Thoracic aorta (tissue), 2 donors: ENCODE results near the gene TERB1. TPM values are rescaled to one million over a fixed set of nuclear protein-coding genes. Genes with fewer than 3 reads are reported as not detected.

Experiments used
- ATAC-seq: fragments of 150-250 bp; one replicate; pipeline ENCODE4 v1.8.0; 2017; ENCODE audit warnings: low read depth; ENCODE audit not compliant: insufficient number of reproducible peaks, low FRiP score
- DNase-seq: peaks from one replicate; pipeline ENCODE4 v3.0.0-alpha.2; 2020; ENCODE audit warnings: low spot score
- H3K27ac ChIP-seq, 2 donors: fragments of 200-600 bp; sonication (generic); 1 replicate in 1 of 2; 2 replicates in 1 of 2; pipeline ENCODE4 v1.5.1; 2016; ENCODE audit warnings: mild to moderate bottlenecking in 2 of 2, moderate library complexity in 2 of 2
- H3K27me3 ChIP-seq: fragments of 200-600 bp; sonication (generic); replicated peaks from 2 replicates; pipeline ENCODE4 v1.6.0; 2016; ENCODE audit warnings: mild to moderate bottlenecking; ENCODE audit not compliant: insufficient read depth
- H3K36me3 ChIP-seq: fragments of 200-600 bp; sonication (generic); one replicate; pipeline ENCODE4 v1.5.1; 2016
- H3K4me1 ChIP-seq, 2 donors: fragments of 200-600 bp; sonication (generic); 1 replicate in 1 of 2; 2 replicates in 1 of 2; pipeline versions ENCODE4 v1.5.1 to v1.6.0; 2016; ENCODE audit warnings: low read depth in 2 of 2, mild to moderate bottlenecking in 1 of 2; ENCODE audit not compliant: control insufficient read depth in 1 of 2
- H3K4me3 ChIP-seq: fragments of 200-600 bp; sonication (generic); 2 replicates; pipeline ENCODE4 v1.5.1; 2016; ENCODE audit warnings: mild to moderate bottlenecking
- H3K9me3 ChIP-seq: fragments of 200-600 bp; sonication (generic); 2 replicates; pipeline ENCODE4 v1.5.1; 2016
- total RNA-seq, 2 donors: library from RNA; depleted of rRNA; stranded (reverse); fragments of >200 nt; gene quantifications; one replicate each; pipeline versions ENCODE4 v1.1.0 to v1.2.3, GENCODE V29; 2016
- TF ChIP-seq, protein P1 (sequence below): fragments of 200-600 bp; sonication (generic); IDR thresholded peaks from one replicate; pipeline ENCODE4 v1.5.1; 2019; ENCODE audit warnings: antibody characterized with exemption

Gene TERB1
- total RNA-seq, 2 donors from 2014 or later, result not detected

DNA sequence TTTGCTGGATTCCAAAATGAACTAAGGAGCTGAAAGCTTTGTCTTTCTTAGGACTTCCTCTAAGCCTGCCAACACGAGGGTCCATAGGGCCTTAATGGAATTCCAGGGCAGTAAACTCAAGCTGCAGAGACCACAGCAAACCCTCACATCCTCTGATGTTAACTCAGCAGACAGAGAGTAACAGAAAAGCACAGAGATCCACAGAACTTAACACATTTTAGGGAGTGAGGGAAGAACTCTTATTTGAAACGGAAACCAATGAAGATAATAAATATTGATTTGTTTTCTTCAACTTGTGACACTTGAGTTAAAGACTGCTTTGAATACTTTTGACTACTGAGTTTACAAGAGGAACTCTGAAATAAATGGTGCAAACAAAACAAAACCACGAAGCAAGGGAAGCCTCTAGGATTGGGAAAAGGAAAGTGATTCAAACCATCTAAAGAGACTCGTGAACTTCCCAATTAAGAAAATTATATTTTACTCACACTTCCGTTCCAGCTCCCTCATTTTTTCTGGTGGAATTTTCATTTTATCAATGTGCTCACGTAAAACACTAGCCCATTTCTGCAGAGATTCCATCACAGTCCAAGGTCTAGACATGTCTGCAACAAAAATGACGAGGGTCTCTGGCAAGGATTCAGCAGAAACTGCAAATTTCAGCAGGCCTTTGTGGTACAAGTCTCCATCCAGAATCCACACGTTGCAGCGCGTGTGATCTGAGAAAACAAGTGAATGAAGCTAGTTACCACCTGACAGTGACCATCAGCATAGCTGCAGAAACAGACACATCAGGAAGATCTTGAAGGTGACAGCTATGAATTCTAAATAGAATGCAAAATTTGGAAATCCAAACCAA, 59.2 kb downstream of the TERB1 start:
- Histone ChIP-seq H3K27me3 (no peaks in the 10 kb centered on the region), H3K36me3 (peaks cover 18% of the 10 kb centered on the region), H3K4me1 (peaks cover 22 to 31% of the 10 kb centered on the region in 2 donors), H3K27ac (peak overlapping the region; percentile 67 to 73), H3K4me3 (no peak overlapping the region), H3K9me3 (no peaks in the 10 kb centered on the region)
- DNase-seq, result no peak
- TF ChIP-seq, protein P1, sequence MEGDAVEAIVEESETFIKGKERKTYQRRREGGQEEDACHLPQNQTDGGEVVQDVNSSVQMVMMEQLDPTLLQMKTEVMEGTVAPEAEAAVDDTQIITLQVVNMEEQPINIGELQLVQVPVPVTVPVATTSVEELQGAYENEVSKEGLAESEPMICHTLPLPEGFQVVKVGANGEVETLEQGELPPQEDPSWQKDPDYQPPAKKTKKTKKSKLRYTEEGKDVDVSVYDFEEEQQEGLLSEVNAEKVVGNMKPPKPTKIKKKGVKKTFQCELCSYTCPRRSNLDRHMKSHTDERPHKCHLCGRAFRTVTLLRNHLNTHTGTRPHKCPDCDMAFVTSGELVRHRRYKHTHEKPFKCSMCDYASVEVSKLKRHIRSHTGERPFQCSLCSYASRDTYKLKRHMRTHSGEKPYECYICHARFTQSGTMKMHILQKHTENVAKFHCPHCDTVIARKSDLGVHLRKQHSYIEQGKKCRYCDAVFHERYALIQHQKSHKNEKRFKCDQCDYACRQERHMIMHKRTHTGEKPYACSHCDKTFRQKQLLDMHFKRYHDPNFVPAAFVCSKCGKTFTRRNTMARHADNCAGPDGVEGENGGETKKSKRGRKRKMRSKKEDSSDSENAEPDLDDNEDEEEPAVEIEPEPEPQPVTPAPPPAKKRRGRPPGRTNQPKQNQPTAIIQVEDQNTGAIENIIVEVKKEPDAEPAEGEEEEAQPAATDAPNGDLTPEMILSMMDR, result no peak
- no peak for ATAC-seq

DNA sequence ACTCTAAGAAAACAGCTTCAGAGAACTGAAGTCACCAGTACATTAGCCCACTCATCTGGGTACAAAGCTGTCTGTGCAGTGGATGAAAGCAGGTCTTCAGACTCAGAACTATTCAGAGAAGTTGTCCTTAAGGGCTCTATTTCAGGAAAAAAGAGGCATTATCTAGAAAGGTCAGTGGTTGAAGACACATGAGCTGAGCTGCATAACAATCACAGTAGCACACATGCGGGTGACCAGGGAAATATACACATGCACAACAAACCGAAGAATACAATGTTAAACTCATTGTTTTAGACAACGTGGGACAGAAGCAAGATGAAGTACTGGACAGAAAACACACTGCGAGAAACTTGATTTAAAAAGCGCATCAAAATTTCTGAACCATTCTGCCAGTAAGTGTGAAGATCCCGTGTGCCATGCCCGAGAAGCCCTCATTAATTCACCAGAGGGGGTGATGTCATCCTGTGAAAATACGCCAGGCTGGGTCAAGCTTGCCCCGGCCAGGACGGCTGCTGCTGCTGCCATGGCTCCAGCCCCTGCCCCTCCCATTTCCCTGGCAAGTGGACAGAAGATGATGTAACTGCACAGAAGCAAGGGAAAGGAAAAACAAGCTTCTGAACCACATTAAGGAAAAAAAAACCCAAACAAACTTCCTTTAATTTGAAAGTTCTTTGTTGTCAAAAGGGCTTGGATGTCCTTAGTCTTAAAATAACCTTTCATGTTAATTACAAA, 60.0 kb downstream of the TERB1 start:
- Histone ChIP-seq H3K27ac (peak overlapping the region; percentile 67 to 73), H3K9me3 (no peaks in the 10 kb centered on the region), H3K4me1 (peaks cover 20 to 31% of the 10 kb centered on the region in 2 donors), H3K4me3 (peak overlapping the region; percentile 8), H3K36me3 (peaks cover 20% of the 10 kb centered on the region), H3K27me3 (no peaks in the 10 kb centered on the region)
- TF ChIP-seq, protein P1, result no peak
- DNase-seq, result peak; percentile 83
- peak; percentile 95 for ATAC-seq

DNA sequence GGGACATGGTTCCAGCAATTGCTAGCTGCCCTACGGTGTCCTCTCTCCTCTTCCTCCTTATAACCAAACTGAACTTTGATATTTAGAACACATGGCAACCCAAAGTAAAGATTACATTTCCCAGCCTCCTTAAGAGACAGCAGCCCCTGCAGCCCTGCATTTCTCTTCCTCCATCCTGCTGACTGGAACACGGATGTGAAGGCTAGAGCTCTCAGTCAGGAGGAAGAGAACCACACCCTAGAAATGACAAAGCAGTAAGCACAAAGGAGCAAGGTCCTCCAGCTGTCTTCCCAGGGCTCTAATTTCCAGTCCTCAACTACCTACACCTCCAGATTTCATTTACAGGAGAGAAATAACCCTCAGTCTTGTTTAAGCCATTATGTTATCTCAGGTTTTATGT, 60.9 kb downstream of the TERB1 start:
- no peak for ATAC-seq

DNA sequence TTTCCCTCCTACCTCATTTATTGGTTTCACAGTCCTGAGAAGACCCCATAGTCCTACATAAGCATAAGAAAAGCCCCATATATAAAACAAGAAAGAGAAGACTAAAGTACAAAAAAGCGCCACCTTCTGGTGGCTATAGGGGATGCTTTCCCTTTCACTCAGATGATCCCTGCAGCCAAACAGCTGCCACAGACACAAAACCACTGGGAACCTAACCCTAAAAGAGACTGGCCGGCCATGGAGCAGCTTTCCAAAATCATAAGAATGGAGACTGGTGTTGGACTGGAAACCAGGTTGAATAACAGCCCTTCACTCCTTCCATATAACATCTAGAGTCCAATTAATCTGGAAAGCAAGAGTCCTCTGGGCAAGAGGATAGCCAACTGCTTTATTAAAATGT, 61.4 kb downstream of the TERB1 start:
- Histone ChIP-seq H3K27ac (peak overlapping the region in 1 of 2 donors; percentile 73), H3K4me1 (peaks cover 20 to 31% of the 10 kb centered on the region in 2 donors)

More for the DNA sequence above, 60.9 kb downstream of the TERB1 start:
- H3K27ac ChIP-seq, result peak overlapping the region in 1 of 2 donors; percentile 73
- H3K9me3 ChIP-seq, result no peaks in the 10 kb centered on the region
- no peak overlapping the region for H3K4me3 ChIP-seq
- no peak for DNase-seq
- H3K4me1 ChIP-seq, result peaks cover 20 to 31% of the 10 kb centered on the region in 2 donors
- TF ChIP-seq, protein P1, result no peak
- peaks cover 28% of the 10 kb centered on the region for H3K36me3 ChIP-seq
- no peaks in the 10 kb centered on the region for H3K27me3 ChIP-seq

More for the DNA sequence above, 61.4 kb downstream of the TERB1 start:
- ATAC-seq (no peak), DNase-seq (no peak)
- H3K27me3 ChIP-seq, result no peaks in the 10 kb centered on the region
- H3K9me3 ChIP-seq, result no peaks in the 10 kb centered on the region
- H3K36me3 ChIP-seq, result peaks cover 32% of the 10 kb centered on the region
- TF ChIP-seq, protein P1, result peak; percentile 49
- H3K4me3 ChIP-seq, result no peak overlapping the region
